Measurements from ENCODE around the gene ATR.
"Not testable (repeated sequence)": the region's sequence is repeated elsewhere in the genome, so short reads cannot be mapped to it uniquely, and the experiment has no call there.

Gene ATR
- total RNA-seq = 95.1 to 136 reads per million in 2 donors

GRCh38 chr3:142578329-142579223 lies at the start of gene ATR:
Gene ATR (minus strand): TSS chr3:142578733. CDS start chr3:142578704, 29 bp downstream.
- DNase-seq = peak; percentile 84 to 99 (median 95)

GRCh38 chr3:142626971-142627370 lies 48.4 kb upstream of the ATR start:
- DNase-seq = no peak

GRCh38 chr3:142625153-142625440 lies 46.6 kb upstream of the ATR start:
- no peak for DNase-seq

GRCh38 chr3:142624341-142625152 lies 46.0 kb upstream of the ATR start:
- no peak for DNase-seq

- no peak for DNase-seq
Observed at GRCh38 chr3:142623194-142623593, 44.7 kb upstream of the ATR start.

- DNase-seq = no peak
Observed at GRCh38 chr3:142622405-142622804, 43.9 kb upstream of the ATR start.

GRCh38 chr3:142618917-142619461 lies 40.5 kb upstream of the ATR start:
- DNase-seq = no peak

GRCh38 chr3:142615171-142615570 lies 36.6 kb upstream of the ATR start:
- DNase-seq = no peak

GRCh38 chr3:142614059-142614626 lies 35.6 kb upstream of the ATR start:
- DNase-seq = no peak

- DNase-seq = peak in 1 of 5 experiments; percentile 15
Observed at GRCh38 chr3:142613491-142613890, 35.0 kb upstream of the ATR start.

GRCh38 chr3:142611206-142611605 lies 32.7 kb upstream of the ATR start:
- no peak for DNase-seq

- DNase-seq = no peak
Observed at GRCh38 chr3:142609136-142609535, 30.6 kb upstream of the ATR start.

GRCh38 chr3:142608631-142609030 lies 30.1 kb upstream of the ATR start:
- DNase-seq = no peak

- peak in 1 of 5 experiments; percentile 10 for DNase-seq
Observed at GRCh38 chr3:142604940-142605339, 26.4 kb upstream of the ATR start.

- DNase-seq = not testable (repeated sequence)
Observed at GRCh38 chr3:142603386-142603705, 24.8 kb upstream of the ATR start.

- no peak for DNase-seq
Observed at GRCh38 chr3:142602619-142603385, 24.3 kb upstream of the ATR start.

- no peak for DNase-seq
Observed at GRCh38 chr3:142601713-142602112, 23.2 kb upstream of the ATR start.

GRCh38 chr3:142597906-142598305 lies 19.4 kb upstream of the ATR start:
- DNase-seq = no peak

GRCh38 chr3:142596726-142597088 lies 18.2 kb upstream of the ATR start:
- no peak for DNase-seq

- DNase-seq = peak; percentile 69 to 85 (median 78)
Observed at GRCh38 chr3:142595951-142596725, 17.6 kb upstream of the ATR start, which contains the start of gene PLS1. Gene PLS1 (plus strand): TSS chr3:142596393. CDS start chr3:142664238, 67,845 bp downstream.

- DNase-seq = no peak
Observed at GRCh38 chr3:142595581-142595950, 17.0 kb upstream of the ATR start.

GRCh38 chr3:142595141-142595540 lies 16.6 kb upstream of the ATR start:
- no peak for DNase-seq
